ENCODE data around the gene SLC1A4. TPM values are rescaled to one million over a fixed set of nuclear protein-coding genes. Genes with fewer than 3 reads are reported as not detected.

SLC1A4 gene
- polyA plus RNA-seq, 1 of the 3 experiments (the other 2 are of a cell fraction), result 4.4 TPM

DNA sequence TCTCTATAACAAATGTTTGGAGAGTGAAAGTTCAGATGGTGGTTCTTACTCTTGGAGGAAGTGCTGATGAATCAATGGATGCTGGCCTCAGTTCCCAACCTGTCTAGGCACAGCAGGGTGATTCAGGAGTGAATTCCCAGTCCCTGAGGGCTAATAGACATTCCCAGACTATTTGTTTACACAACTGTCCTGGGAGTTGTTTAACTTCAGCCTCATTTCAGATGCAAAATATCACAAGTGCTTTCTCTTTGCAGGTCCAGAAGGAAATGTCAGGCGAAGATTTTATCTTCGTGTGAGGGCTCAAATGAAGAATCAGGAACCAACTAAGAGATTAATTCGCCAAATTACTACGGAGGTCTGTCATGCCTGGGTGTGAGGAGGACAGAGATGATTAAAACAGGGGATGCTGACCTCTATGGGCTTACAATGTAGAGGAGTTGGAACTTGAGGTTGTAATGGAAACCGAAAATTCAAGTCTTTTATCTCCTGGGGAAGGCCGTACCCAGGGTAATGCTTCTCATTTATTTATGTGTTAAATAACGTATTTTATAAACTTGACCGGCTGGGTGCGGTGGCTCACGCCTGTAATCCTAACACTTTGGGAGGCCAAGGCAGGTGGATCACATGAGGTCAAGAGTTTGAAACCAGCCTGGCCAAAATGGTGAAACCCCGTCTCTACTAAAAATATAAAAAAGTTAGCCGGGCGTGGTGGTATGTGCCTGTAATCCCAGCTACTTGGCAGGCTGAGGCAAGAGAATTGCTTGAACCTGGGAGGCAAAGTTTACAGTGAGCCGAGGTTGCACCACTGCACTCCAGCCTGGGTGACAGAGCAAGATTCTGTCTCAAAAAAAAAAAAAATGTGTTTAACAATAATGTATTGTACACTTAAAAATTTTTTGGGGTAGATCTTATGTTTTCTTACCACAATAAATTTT, 38.7 kb upstream of the SLC1A4 start (continued):
- TF ChIP-seq, protein P1, sequence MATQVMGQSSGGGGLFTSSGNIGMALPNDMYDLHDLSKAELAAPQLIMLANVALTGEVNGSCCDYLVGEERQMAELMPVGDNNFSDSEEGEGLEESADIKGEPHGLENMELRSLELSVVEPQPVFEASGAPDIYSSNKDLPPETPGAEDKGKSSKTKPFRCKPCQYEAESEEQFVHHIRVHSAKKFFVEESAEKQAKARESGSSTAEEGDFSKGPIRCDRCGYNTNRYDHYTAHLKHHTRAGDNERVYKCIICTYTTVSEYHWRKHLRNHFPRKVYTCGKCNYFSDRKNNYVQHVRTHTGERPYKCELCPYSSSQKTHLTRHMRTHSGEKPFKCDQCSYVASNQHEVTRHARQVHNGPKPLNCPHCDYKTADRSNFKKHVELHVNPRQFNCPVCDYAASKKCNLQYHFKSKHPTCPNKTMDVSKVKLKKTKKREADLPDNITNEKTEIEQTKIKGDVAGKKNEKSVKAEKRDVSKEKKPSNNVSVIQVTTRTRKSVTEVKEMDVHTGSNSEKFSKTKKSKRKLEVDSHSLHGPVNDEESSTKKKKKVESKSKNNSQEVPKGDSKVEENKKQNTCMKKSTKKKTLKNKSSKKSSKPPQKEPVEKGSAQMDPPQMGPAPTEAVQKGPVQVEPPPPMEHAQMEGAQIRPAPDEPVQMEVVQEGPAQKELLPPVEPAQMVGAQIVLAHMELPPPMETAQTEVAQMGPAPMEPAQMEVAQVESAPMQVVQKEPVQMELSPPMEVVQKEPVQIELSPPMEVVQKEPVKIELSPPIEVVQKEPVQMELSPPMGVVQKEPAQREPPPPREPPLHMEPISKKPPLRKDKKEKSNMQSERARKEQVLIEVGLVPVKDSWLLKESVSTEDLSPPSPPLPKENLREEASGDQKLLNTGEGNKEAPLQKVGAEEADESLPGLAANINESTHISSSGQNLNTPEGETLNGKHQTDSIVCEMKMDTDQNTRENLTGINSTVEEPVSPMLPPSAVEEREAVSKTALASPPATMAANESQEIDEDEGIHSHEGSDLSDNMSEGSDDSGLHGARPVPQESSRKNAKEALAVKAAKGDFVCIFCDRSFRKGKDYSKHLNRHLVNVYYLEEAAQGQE (IDR thresholded peaks at IDR 0.05; ENCODE audit: low read depth, low read length), result no peak
- TF ChIP-seq GABPA (IDR thresholded peaks at IDR 0.05; ENCODE audit: low read depth), result no peak
- TF ChIP-seq, protein P2, sequence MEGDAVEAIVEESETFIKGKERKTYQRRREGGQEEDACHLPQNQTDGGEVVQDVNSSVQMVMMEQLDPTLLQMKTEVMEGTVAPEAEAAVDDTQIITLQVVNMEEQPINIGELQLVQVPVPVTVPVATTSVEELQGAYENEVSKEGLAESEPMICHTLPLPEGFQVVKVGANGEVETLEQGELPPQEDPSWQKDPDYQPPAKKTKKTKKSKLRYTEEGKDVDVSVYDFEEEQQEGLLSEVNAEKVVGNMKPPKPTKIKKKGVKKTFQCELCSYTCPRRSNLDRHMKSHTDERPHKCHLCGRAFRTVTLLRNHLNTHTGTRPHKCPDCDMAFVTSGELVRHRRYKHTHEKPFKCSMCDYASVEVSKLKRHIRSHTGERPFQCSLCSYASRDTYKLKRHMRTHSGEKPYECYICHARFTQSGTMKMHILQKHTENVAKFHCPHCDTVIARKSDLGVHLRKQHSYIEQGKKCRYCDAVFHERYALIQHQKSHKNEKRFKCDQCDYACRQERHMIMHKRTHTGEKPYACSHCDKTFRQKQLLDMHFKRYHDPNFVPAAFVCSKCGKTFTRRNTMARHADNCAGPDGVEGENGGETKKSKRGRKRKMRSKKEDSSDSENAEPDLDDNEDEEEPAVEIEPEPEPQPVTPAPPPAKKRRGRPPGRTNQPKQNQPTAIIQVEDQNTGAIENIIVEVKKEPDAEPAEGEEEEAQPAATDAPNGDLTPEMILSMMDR (IDR thresholded peaks at IDR 0.05), result no peak
- TF ChIP-seq NFIC (IDR thresholded peaks at IDR 0.05; ENCODE audit: borderline replicate concordance), result no peak
- TF ChIP-seq RXRA (IDR thresholded peaks at IDR 0.05; ENCODE audit: borderline replicate concordance, low read depth), result no peak
- no peak for TF ChIP-seq CHD2 (IDR thresholded peaks at IDR 0.05; ENCODE audit: low read length, partially characterized antibody)

DNA sequence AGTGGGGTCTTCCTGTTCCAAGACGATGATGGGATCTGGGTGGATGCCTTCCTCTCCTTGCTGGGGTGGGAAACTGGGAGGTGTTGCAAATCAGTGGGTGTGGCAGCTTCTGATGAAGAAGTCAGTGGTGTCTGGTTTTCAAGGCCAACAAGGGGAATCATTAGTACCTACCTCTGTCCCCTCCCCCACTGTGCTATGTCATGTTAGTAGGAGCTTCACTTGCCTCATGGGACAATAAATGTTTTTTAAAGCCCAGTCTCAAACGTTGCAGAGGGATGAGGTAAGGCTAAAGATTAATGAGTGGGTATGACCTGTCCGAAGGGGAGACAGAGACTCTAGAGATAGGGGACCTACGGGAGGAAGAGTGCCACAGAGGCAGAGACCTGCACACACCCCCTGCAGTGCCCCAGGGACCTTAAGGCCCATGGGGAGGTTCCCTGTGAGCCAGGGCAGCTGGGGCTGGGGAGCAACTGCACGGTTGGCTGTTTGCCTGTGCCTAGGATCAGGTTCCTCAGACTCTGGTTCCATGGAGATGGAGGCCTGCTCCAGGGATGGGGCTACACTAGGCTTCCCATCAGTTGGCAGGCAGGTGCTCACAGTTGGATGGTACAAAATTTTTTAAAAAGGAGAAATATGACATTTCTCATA, 37.8 kb upstream of the SLC1A4 start:
- ChIA-PET CTCF (interaction anchor here (1.1 kb wide), 1 partner anchor 11 kb away, joined by 4 read pairs; no protein-coding TSS in a partner anchor), POLR2A (no interaction called here)
- H3K4me1 ChIP-seq (ENCODE audit: control insufficient read depth in 1 of 2, insufficient read depth in 2 of 2, low read depth in 1 of 2, low read length in 1 of 2), result no peaks in the 10 kb centered on the region

More for the DNA sequence above, 37.8 kb upstream of the SLC1A4 start:
- Histone ChIP-seq H3K9me3 (no peaks in the 10 kb centered on the region), H3K4me2 (no peak overlapping the region), H4K20me1 (ENCODE audit: insufficient read depth) (no peaks in the 10 kb centered on the region), H3K27ac (ENCODE audit: low read depth in 2 of 2, low read length in 1 of 2) (no peak overlapping the region), H3K9ac (no peak overlapping the region), H3K4me3 (ENCODE audit: low read depth in 2 of 2, low read length in 1 of 2) (no peak overlapping the region), H3K27me3 (ENCODE audit: insufficient read depth) (no peaks in the 10 kb centered on the region), H3F3A (replicated peaks; ENCODE audit: insufficient read depth) (no peaks in the 10 kb centered on the region), H3K36me3 (replicated peaks in 1 of 2; ENCODE audit: control insufficient read depth in 1 of 2, insufficient read depth in 2 of 2, low read length in 1 of 2) (no peaks in the 10 kb centered on the region), H3K79me2 (ENCODE audit: insufficient read depth) (no peaks in the 10 kb centered on the region), H3K9me2 (no peaks in the 10 kb centered on the region), H2AFZ (ENCODE audit: low read depth) (no peak overlapping the region)
- WGBS (ENCODE audit: low lambda C conversion rate), result 69% methylated on average over 5 of the region's 5 CpGs
- DNase-seq, result no peak
- TF ChIP-seq CHD2 (IDR thresholded peaks at IDR 0.05; ENCODE audit: low read length, partially characterized antibody) (no peak), FOXJ3 (CRISPR knock-in tag; IDR thresholded peaks at IDR 0.05) (no peak), YY1 (IDR thresholded peaks at IDR 0.05; ENCODE audit: low read depth) (no peak), NRF1 (IDR thresholded peaks at IDR 0.05; ENCODE audit: low read depth, low read length) (no peak), TAF1 (IDR thresholded peaks at IDR 0.05; ENCODE audit: borderline replicate concordance, low read depth, low read length) (no peak), RXRA (IDR thresholded peaks at IDR 0.05; ENCODE audit: borderline replicate concordance, low read depth) (no peak), EP300 (IDR thresholded peaks at IDR 0.05; ENCODE audit: borderline replicate concordance in 1 of 2, low read depth in 1 of 2, low read length in 1 of 2) (no peak), SMC3 (IDR thresholded peaks at IDR 0.05; ENCODE audit: low read depth, low read length) (no peak)
- TF ChIP-seq, protein P3, sequence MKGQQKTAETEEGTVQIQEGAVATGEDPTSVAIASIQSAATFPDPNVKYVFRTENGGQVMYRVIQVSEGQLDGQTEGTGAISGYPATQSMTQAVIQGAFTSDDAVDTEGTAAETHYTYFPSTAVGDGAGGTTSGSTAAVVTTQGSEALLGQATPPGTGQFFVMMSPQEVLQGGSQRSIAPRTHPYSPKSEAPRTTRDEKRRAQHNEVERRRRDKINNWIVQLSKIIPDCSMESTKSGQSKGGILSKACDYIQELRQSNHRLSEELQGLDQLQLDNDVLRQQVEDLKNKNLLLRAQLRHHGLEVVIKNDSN (IDR thresholded peaks at IDR 0.05; ENCODE audit: borderline replicate concordance, low read depth), result no peak
- TF ChIP-seq, protein P4, sequence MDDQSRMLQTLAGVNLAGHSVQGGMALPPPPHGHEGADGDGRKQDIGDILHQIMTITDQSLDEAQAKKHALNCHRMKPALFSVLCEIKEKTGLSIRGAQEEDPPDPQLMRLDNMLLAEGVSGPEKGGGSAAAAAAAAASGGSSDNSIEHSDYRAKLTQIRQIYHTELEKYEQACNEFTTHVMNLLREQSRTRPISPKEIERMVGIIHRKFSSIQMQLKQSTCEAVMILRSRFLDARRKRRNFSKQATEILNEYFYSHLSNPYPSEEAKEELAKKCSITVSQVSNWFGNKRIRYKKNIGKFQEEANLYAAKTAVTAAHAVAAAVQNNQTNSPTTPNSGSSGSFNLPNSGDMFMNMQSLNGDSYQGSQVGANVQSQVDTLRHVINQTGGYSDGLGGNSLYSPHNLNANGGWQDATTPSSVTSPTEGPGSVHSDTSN (IDR thresholded peaks at IDR 0.05), result no peak
- TF ChIP-seq, protein P5, sequence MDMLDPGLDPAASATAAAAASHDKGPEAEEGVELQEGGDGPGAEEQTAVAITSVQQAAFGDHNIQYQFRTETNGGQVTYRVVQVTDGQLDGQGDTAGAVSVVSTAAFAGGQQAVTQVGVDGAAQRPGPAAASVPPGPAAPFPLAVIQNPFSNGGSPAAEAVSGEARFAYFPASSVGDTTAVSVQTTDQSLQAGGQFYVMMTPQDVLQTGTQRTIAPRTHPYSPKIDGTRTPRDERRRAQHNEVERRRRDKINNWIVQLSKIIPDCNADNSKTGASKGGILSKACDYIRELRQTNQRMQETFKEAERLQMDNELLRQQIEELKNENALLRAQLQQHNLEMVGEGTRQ (IDR thresholded peaks at IDR 0.05; ENCODE audit: borderline replicate concordance, low read depth, low read length), result no peak

Measured in SK-N-SH (cell line).